Body of pancreas (tissue), 4 donors: ENCODE measurements around the gene NAALAD2.

Experiments used
- POLR2A ChIP-seq, 3 donors: fragments of 450-650 bp; IDR thresholded peaks; one replicate each; pipeline ENCODE4 v1.6.1; 2016; ENCODE audit warnings: antibody characterized with exemption in 3 of 3, mild to moderate bottlenecking in 2 of 3
- TF ChIP-seq, protein P1 (sequence below), 7 experiments: fragments of 450-650 bp in 4 of 7; fragments of 200-600 bp in 3 of 7; sonication (generic) in 3 of 7; IDR thresholded peaks; one replicate each; pipeline ENCODE4 v1.5.1; 2016 to 2019; ENCODE audit warnings: antibody characterized with exemption in 7 of 7

DNA sequence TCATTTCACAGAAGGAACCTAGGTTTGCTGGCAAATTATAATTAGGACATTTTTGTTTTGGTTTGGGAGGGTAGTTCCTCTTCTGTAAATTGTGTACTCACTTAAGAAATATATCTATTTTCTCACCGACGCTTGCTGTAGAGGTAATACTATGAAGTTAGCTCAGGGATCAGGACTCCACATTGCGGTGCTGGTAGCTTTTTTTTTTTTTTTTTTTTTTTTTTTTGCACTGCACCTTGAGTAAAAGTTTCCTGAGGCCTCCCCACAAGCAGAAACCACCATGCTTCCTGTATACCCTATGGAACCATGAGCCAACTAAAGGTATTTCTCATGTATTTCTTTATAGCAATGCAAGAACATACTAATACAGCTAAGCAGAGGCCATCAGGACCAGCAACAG is 34.0 kb upstream of the NAALAD2 start:
- TF ChIP-seq, protein P1, sequence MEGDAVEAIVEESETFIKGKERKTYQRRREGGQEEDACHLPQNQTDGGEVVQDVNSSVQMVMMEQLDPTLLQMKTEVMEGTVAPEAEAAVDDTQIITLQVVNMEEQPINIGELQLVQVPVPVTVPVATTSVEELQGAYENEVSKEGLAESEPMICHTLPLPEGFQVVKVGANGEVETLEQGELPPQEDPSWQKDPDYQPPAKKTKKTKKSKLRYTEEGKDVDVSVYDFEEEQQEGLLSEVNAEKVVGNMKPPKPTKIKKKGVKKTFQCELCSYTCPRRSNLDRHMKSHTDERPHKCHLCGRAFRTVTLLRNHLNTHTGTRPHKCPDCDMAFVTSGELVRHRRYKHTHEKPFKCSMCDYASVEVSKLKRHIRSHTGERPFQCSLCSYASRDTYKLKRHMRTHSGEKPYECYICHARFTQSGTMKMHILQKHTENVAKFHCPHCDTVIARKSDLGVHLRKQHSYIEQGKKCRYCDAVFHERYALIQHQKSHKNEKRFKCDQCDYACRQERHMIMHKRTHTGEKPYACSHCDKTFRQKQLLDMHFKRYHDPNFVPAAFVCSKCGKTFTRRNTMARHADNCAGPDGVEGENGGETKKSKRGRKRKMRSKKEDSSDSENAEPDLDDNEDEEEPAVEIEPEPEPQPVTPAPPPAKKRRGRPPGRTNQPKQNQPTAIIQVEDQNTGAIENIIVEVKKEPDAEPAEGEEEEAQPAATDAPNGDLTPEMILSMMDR (IDR thresholded peaks at IDR 0.05): no peak
- TF ChIP-seq POLR2A (IDR thresholded peaks at IDR 0.05): no peak
